GM12891 (cell line): Measurements from ENCODE around the gene PPDPF.

Experiments used
- POLR2A ChIP-seq: IDR thresholded peaks from 2 replicates; pipeline ENCODE4 v1.6.1; 2011; ENCODE audit warnings: low read depth, low read length, control low read depth
- POLR2AphosphoS5 ChIP-seq: IDR thresholded peaks from 2 replicates; pipeline ENCODE4 v1.6.1; 2011; ENCODE audit warnings: low read depth, low read length, control low read depth
- SPI1 ChIP-seq: IDR thresholded peaks from 2 replicates; pipeline ENCODE4 v1.6.1; 2011; ENCODE audit warnings: low read depth, low read length, control low read depth

GRCh38 chr20:63492982-63493381 lies 27.6 kb upstream of the PPDPF start:
- TF ChIP-seq POLR2A (no peak), POLR2AphosphoS5 (no peak), SPI1 (no peak)
